Trophoblast cell (in vitro differentiated cells and primary cell): ENCODE results near the gene GMPPB.
A peak's percentile ranks its signal among the peaks of the same experiment; 100 is the strongest.
"Not testable (repeated sequence)": the region's sequence is repeated elsewhere in the genome, so short reads cannot be mapped to it uniquely, and the experiment has no call there.

ENCODE experiments used
- DNase-seq, 2 donors: peaks; one replicate each; pipeline ENCODE4 v3.0.0-alpha.2; 2016
- H2AFZ ChIP-seq: 2 replicates; pipeline ENCODE4 v1.6.1; 2013; ENCODE audit warnings: low read length, moderate library complexity, mild to moderate bottlenecking; ENCODE audit not compliant: insufficient read depth, poor library complexity
- H2AK5ac ChIP-seq: 2 replicates; pipeline ENCODE4 v1.6.1; 2013; ENCODE audit warnings: mild to moderate bottlenecking, low read length
- H2BK120ac ChIP-seq: 2 replicates; pipeline ENCODE4 v1.6.1; 2013; ENCODE audit warnings: low read length, mild to moderate bottlenecking, moderate library complexity; ENCODE audit not compliant: insufficient read depth, poor library complexity
- H2BK12ac ChIP-seq: 2 replicates; pipeline ENCODE4 v1.6.1; 2013; ENCODE audit warnings: mild to moderate bottlenecking, low read length, moderate library complexity
- H2BK5ac ChIP-seq: 2 replicates; pipeline ENCODE4 v1.6.1; 2013; ENCODE audit warnings: low read length, low read depth, moderate library complexity, mild to moderate bottlenecking; ENCODE audit not compliant: poor library complexity
- H3K14ac ChIP-seq: 2 replicates; pipeline ENCODE4 v1.6.1; 2013; ENCODE audit warnings: mild to moderate bottlenecking, low read length
- H3K18ac ChIP-seq: 2 replicates; pipeline ENCODE4 v1.6.1; 2013; ENCODE audit warnings: mild to moderate bottlenecking, low read length
- H3K23ac ChIP-seq: 2 replicates; pipeline ENCODE4 v1.6.1; 2013; ENCODE audit warnings: low read length
- H3K27ac ChIP-seq: 2 replicates; pipeline ENCODE4 v1.5.1; 2013; ENCODE audit warnings: low read depth, mild to moderate bottlenecking, inconsistent platforms, low read length, moderate library complexity
- H3K27me3 ChIP-seq: 2 replicates; pipeline ENCODE4 v1.6.1; 2013; ENCODE audit warnings: inconsistent platforms, mild to moderate bottlenecking, low read length, moderate library complexity; ENCODE audit not compliant: insufficient read depth
- H3K36me3 ChIP-seq, 2 experiments: 1 replicate in 1 of 2; 2 replicates in 1 of 2; pipeline ENCODE4 v1.6.1; 2013; ENCODE audit warnings: low read length in 2 of 2, mild to moderate bottlenecking in 2 of 2, moderate library complexity in 1 of 2; ENCODE audit not compliant: insufficient read depth in 2 of 2, control insufficient read depth in 1 of 2
- H3K4ac ChIP-seq: 2 replicates; pipeline ENCODE4 v1.6.1; 2013; ENCODE audit warnings: low read depth, mild to moderate bottlenecking, low read length, moderate library complexity
- H3K4me1 ChIP-seq, 2 experiments: 1 replicate in 1 of 2; 2 replicates in 1 of 2; pipeline ENCODE4 v1.6.1; 2013; ENCODE audit warnings: low read length in 2 of 2, mild to moderate bottlenecking in 2 of 2, moderate library complexity in 1 of 2; ENCODE audit not compliant: insufficient read depth in 2 of 2, control insufficient read depth in 1 of 2
- H3K4me2 ChIP-seq: 2 replicates; pipeline ENCODE4 v1.6.1; 2013; ENCODE audit warnings: inconsistent platforms, mild to moderate bottlenecking, low read length, moderate library complexity
- H3K4me3 ChIP-seq: 2 replicates; pipeline ENCODE4 v1.5.1; 2013; ENCODE audit warnings: mild to moderate bottlenecking, low read depth, low read length, inconsistent platforms
- H3K79me1 ChIP-seq: one replicate; pipeline ENCODE4 v1.6.1; 2013; ENCODE audit warnings: low read length
- H3K79me2 ChIP-seq: 2 replicates; pipeline ENCODE4 v1.6.1; 2013; ENCODE audit warnings: low read length, mild to moderate bottlenecking; ENCODE audit not compliant: control insufficient read depth, insufficient read depth, poor library complexity
- H3K9ac ChIP-seq: 2 replicates; pipeline ENCODE4 v1.6.1; 2013; ENCODE audit warnings: mild to moderate bottlenecking, low read length
- H3K9me3 ChIP-seq: 2 replicates; pipeline ENCODE4 v1.6.1; 2013; ENCODE audit warnings: low read depth, mild to moderate bottlenecking, control low read depth, inconsistent platforms, low read length; ENCODE audit not compliant: insufficient read depth
- H4K12ac ChIP-seq: 2 replicates; pipeline ENCODE4 v1.6.1; 2013; ENCODE audit warnings: low read depth, mild to moderate bottlenecking, low read length, moderate library complexity
- H4K8ac ChIP-seq: 2 replicates; pipeline ENCODE4 v1.6.1; 2013; ENCODE audit warnings: low read depth, mild to moderate bottlenecking, low read length, moderate library complexity
- H4K91ac ChIP-seq: one replicate; pipeline ENCODE4 v1.6.1; 2013; ENCODE audit warnings: low read depth, mild to moderate bottlenecking, low read length, moderate library complexity
- WGBS: extraction: QIAGEN DNeasy Blood & Tissue Kit; methylation state at CpG from one replicate; pipeline ENCODE4 v1.1.7; 2013; ENCODE audit warnings: missing lambda C conversion rate; ENCODE audit not compliant: insufficient read length, insufficient coverage; ENCODE audit errors: extremely low coverage; 5-methylcytosine and 5-hydroxymethylcytosine counted together

Gene GMPPB

GRCh38 chr3:49750056-49750455 is 26.3 kb upstream of the GMPPB start:
- no peak overlapping the region for H2AK5ac ChIP-seq
- no CpG with 5 or more reads among the region's 4 CpGs for WGBS
- H3K27me3 ChIP-seq, result no peaks in the 10 kb centered on the region
- no peak overlapping the region for H3K9ac ChIP-seq
- H4K91ac ChIP-seq, result no peak overlapping the region
- H4K12ac ChIP-seq, result no peak overlapping the region
- no peak overlapping the region for H2BK12ac ChIP-seq
- no peak overlapping the region for H3K4me3 ChIP-seq
- H3K4ac ChIP-seq, result no peak overlapping the region
- no peak overlapping the region for H4K8ac ChIP-seq
- H2BK120ac ChIP-seq, result no peak overlapping the region
- H2AFZ ChIP-seq, result no peak overlapping the region
- no peaks in the 10 kb centered on the region for H3K79me1 ChIP-seq
- peaks cover 7 to 11% of the 10 kb centered on the region in 2 experiments for H3K36me3 ChIP-seq
- H3K79me2 ChIP-seq, result no peaks in the 10 kb centered on the region
- no peak overlapping the region for H3K18ac ChIP-seq
- no peak overlapping the region for H3K4me2 ChIP-seq
- peak; percentile 44 to 63 for DNase-seq
- no peak overlapping the region for H3K14ac ChIP-seq
- H3K9me3 ChIP-seq, result no peaks in the 10 kb centered on the region
- H3K23ac ChIP-seq, result no peak overlapping the region
- no peak overlapping the region for H3K27ac ChIP-seq
- H2BK5ac ChIP-seq, result no peak overlapping the region
- H3K4me1 ChIP-seq, result peaks cover 3% of the 10 kb centered on the region in 2 experiments

GRCh38 chr3:49748874-49749273 is 25.1 kb upstream of the GMPPB start:
- H3K79me1 ChIP-seq, H2AK5ac ChIP-seq, H3K14ac ChIP-seq, H2BK120ac ChIP-seq, H3K79me2 ChIP-seq, H3K9me3 ChIP-seq, H2BK12ac ChIP-seq, H3K4me3 ChIP-seq, H4K8ac ChIP-seq, H2AFZ ChIP-seq, H4K91ac ChIP-seq, H3K4me2 ChIP-seq, H3K27me3 ChIP-seq, H3K4me1 ChIP-seq, DNase-seq, H3K23ac ChIP-seq, H4K12ac ChIP-seq, H3K27ac ChIP-seq, H2BK5ac ChIP-seq, H3K9ac ChIP-seq: not testable (repeated sequence)
- no CpG with 5 or more reads among the region's 5 CpGs for WGBS
- Histone ChIP-seq H3K18ac (peak overlapping the region; percentile 59), H3K36me3 (peaks cover 7 to 11% of the 10 kb centered on the region in 2 experiments), H3K4ac (peak overlapping the region; percentile 36)

- Histone ChIP-seq H2BK12ac (no peak overlapping the region), H3K27ac (no peak overlapping the region), H2BK5ac (no peak overlapping the region), H3K18ac (peak overlapping the region; percentile 30), H3K4me2 (no peak overlapping the region), H3K4me1 (peaks cover 3% of the 10 kb centered on the region in 2 experiments), H3K36me3 (peaks cover 7 to 13% of the 10 kb centered on the region in 2 experiments), H4K8ac (no peak overlapping the region), H3K79me2 (no peaks in the 10 kb centered on the region), H4K12ac (no peak overlapping the region), H3K4me3 (no peak overlapping the region), H2AK5ac (no peak overlapping the region), H2BK120ac (no peak overlapping the region), H4K91ac (no peak overlapping the region), H3K14ac (no peak overlapping the region), H3K9me3 (no peaks in the 10 kb centered on the region), H3K27me3 (no peaks in the 10 kb centered on the region), H3K23ac (no peak overlapping the region), H3K79me1 (no peaks in the 10 kb centered on the region), H2AFZ (no peak overlapping the region), H3K4ac (no peak overlapping the region), H3K9ac (no peak overlapping the region)
- WGBS, result no CpG with 5 or more reads among the region's 13 CpGs
- peak; percentile 31 to 62 for DNase-seq
Measured at GRCh38 chr3:49747792-49748480, 24.2 kb upstream of the GMPPB start.

- no CpG with 5 or more reads among the region's 2 CpGs for WGBS
- Histone ChIP-seq H3K4ac (no peak overlapping the region), H3K18ac (no peak overlapping the region), H3K4me1 (peaks cover 3% of the 10 kb centered on the region in 2 experiments), H3K23ac (no peak overlapping the region), H3K4me2 (no peak overlapping the region), H3K36me3 (peaks cover 7 to 15% of the 10 kb centered on the region in 2 experiments), H2BK120ac (no peak overlapping the region), H4K8ac (no peak overlapping the region), H3K79me2 (no peaks in the 10 kb centered on the region), H4K91ac (no peak overlapping the region), H3K79me1 (no peaks in the 10 kb centered on the region), H4K12ac (no peak overlapping the region), H3K9me3 (no peaks in the 10 kb centered on the region), H3K27me3 (no peaks in the 10 kb centered on the region), H2AK5ac (no peak overlapping the region), H3K9ac (no peak overlapping the region), H3K27ac (no peak overlapping the region), H2AFZ (no peak overlapping the region), H2BK12ac (no peak overlapping the region), H2BK5ac (no peak overlapping the region), H3K14ac (no peak overlapping the region), H3K4me3 (no peak overlapping the region)
- DNase-seq, result no peak
Measured at GRCh38 chr3:49745986-49746385, 22.2 kb upstream of the GMPPB start.
